T-helper 1 cell treated with Interleukin-12 subunit alpha and Interleukin-12 subunit beta and Interleukin-4 antibody, amounts not matched to agents 30 μg/mL and 1 μg/mL, for 36 hours (primary cell): ENCODE measurements around the gene BRME1.

Experiments
- H3K27ac Mint-ChIP-seq: one replicate; pipeline ENCODE4 v1.8.0; 2021; ENCODE audit warnings: mild to moderate bottlenecking, mixed read lengths
- H3K27me3 Mint-ChIP-seq: one replicate; pipeline ENCODE4 v1.8.0; 2021; ENCODE audit warnings: low read depth, mixed read lengths
- H3K36me3 Mint-ChIP-seq: one replicate; pipeline ENCODE4 v1.8.0; 2021; ENCODE audit warnings: low read depth, mixed read lengths
- H3K4me1 Mint-ChIP-seq: one replicate; pipeline ENCODE4 v1.8.0; 2021; ENCODE audit warnings: low read depth, mixed read lengths
- H3K4me3 Mint-ChIP-seq: one replicate; pipeline ENCODE4 v1.8.0; 2021; ENCODE audit warnings: mild to moderate bottlenecking, moderate library complexity, mixed read lengths
- H3K9me3 Mint-ChIP-seq: one replicate; pipeline ENCODE4 v1.8.0; 2021; ENCODE audit warnings: mixed read lengths

Gene BRME1

GRCh38 chr19:13905634-13906520 is at the start of gene BRME1, which contains the start of gene CC2D1A:
Gene BRME1, minus strand, starts transcription at chr19:13906117. Its CDS starts 1,225 bp downstream, at chr19:13904892.
Gene CC2D1A, plus strand, starts transcription at chr19:13906201. Its CDS starts 241 bp downstream, at chr19:13906442.
- H3K4me1 Mint-ChIP-seq: peaks cover 17% of the 10 kb centered on the region
- H3K9me3 Mint-ChIP-seq: no peaks in the 10 kb centered on the region
- H3K4me3 Mint-ChIP-seq: peak within 1 kb of the TSS; percentile 84
- H3K27ac Mint-ChIP-seq: peak within 1 kb of the TSS; percentile 84
- H3K27me3 Mint-ChIP-seq: no peaks in the 10 kb centered on the region
- H3K36me3 Mint-ChIP-seq: peaks cover 4% of the 10 kb centered on the region

GRCh38 chr19:13954185-13954584 is 48.3 kb upstream of the BRME1 start:
- H3K27ac Mint-ChIP-seq: no peak overlapping the region
- peaks cover 7% of the 10 kb centered on the region for H3K4me1 Mint-ChIP-seq
- no peaks in the 10 kb centered on the region for H3K9me3 Mint-ChIP-seq
- no peaks in the 10 kb centered on the region for H3K27me3 Mint-ChIP-seq
- peak overlapping the region; percentile 65 for H3K4me3 Mint-ChIP-seq
- H3K36me3 Mint-ChIP-seq: peaks cover 7% of the 10 kb centered on the region

GRCh38 chr19:13952931-13953531 is 47.1 kb upstream of the BRME1 start:
- Mint-ChIP-seq H3K4me1 (peaks cover 7% of the 10 kb centered on the region), H3K4me3 (peak overlapping the region; percentile 90), H3K27me3 (no peaks in the 10 kb centered on the region), H3K36me3 (peaks cover 3% of the 10 kb centered on the region), H3K9me3 (no peaks in the 10 kb centered on the region), H3K27ac (peak overlapping the region; percentile 76)

- H3K36me3 Mint-ChIP-seq: peaks cover 3% of the 10 kb centered on the region
- peak within 1 kb of the TSS; percentile 88 for H3K27ac Mint-ChIP-seq
- no peaks in the 10 kb centered on the region for H3K27me3 Mint-ChIP-seq
- peak within 1 kb of the TSS; percentile 90 for H3K4me3 Mint-ChIP-seq
- no peaks in the 10 kb centered on the region for H3K9me3 Mint-ChIP-seq
- peaks cover 7% of the 10 kb centered on the region for H3K4me1 Mint-ChIP-seq
Observed at GRCh38 chr19:13952154-13952930, 46.4 kb upstream of the BRME1 start, which contains the start of gene DCAF15. Gene DCAF15, plus strand, starts transcription at chr19:13952509. Its CDS starts 4 bp downstream, at chr19:13952513.

GRCh38 chr19:13951799-13952153 is 45.9 kb upstream of the BRME1 start:
- Mint-ChIP-seq H3K27me3 (no peaks in the 10 kb centered on the region), H3K36me3 (peaks cover 3% of the 10 kb centered on the region), H3K9me3 (no peaks in the 10 kb centered on the region), H3K27ac (peak overlapping the region; percentile 88), H3K4me3 (peak overlapping the region; percentile 90), H3K4me1 (peaks cover 7% of the 10 kb centered on the region)

GRCh38 chr19:13951043-13951442 is 45.1 kb upstream of the BRME1 start:
- peaks cover 7% of the 10 kb centered on the region for H3K4me1 Mint-ChIP-seq
- H3K27me3 Mint-ChIP-seq: no peaks in the 10 kb centered on the region
- H3K4me3 Mint-ChIP-seq: no peak overlapping the region
- no peak overlapping the region for H3K27ac Mint-ChIP-seq
- peaks cover 3% of the 10 kb centered on the region for H3K36me3 Mint-ChIP-seq
- no peaks in the 10 kb centered on the region for H3K9me3 Mint-ChIP-seq

- no peak overlapping the region for H3K4me3 Mint-ChIP-seq
- no peaks in the 10 kb centered on the region for H3K27me3 Mint-ChIP-seq
- H3K27ac Mint-ChIP-seq: no peak overlapping the region
- no peaks in the 10 kb centered on the region for H3K9me3 Mint-ChIP-seq
- no peaks in the 10 kb centered on the region for H3K4me1 Mint-ChIP-seq
- no peaks in the 10 kb centered on the region for H3K36me3 Mint-ChIP-seq
Observed at GRCh38 chr19:13946414-13946813, 40.5 kb upstream of the BRME1 start.

GRCh38 chr19:13942023-13942684 is 36.2 kb upstream of the BRME1 start:
- Mint-ChIP-seq H3K27ac (no peak overlapping the region), H3K9me3 (no peaks in the 10 kb centered on the region), H3K27me3 (peaks cover 4% of the 10 kb centered on the region), H3K4me1 (peaks cover 2% of the 10 kb centered on the region), H3K4me3 (no peak overlapping the region), H3K36me3 (no peaks in the 10 kb centered on the region)

GRCh38 chr19:13938301-13939064 is 32.6 kb upstream of the BRME1 start, which contains the start of gene PODNL1:
Gene PODNL1, minus strand, starts transcription at chr19:13938417. Its CDS starts 236 bp downstream, at chr19:13938181.
- H3K4me3 Mint-ChIP-seq: no peak within 1 kb of the TSS
- no peaks in the 10 kb centered on the region for H3K36me3 Mint-ChIP-seq
- H3K27me3 Mint-ChIP-seq: peaks cover 4% of the 10 kb centered on the region
- no peak within 1 kb of the TSS for H3K27ac Mint-ChIP-seq
- H3K4me1 Mint-ChIP-seq: peaks cover 2% of the 10 kb centered on the region
- no peaks in the 10 kb centered on the region for H3K9me3 Mint-ChIP-seq

- H3K4me1 Mint-ChIP-seq: peaks cover 2% of the 10 kb centered on the region
- H3K27me3 Mint-ChIP-seq: peaks cover 4% of the 10 kb centered on the region
- no peak overlapping the region for H3K27ac Mint-ChIP-seq
- no peaks in the 10 kb centered on the region for H3K36me3 Mint-ChIP-seq
- no peaks in the 10 kb centered on the region for H3K9me3 Mint-ChIP-seq
- H3K4me3 Mint-ChIP-seq: no peak overlapping the region
Observed at GRCh38 chr19:13937479-13938300, 31.8 kb upstream of the BRME1 start.

GRCh38 chr19:13935765-13936510 is 30.0 kb upstream of the BRME1 start:
- H3K36me3 Mint-ChIP-seq: no peaks in the 10 kb centered on the region
- peaks cover 4% of the 10 kb centered on the region for H3K27me3 Mint-ChIP-seq
- H3K4me1 Mint-ChIP-seq: peaks cover 2% of the 10 kb centered on the region
- H3K9me3 Mint-ChIP-seq: no peaks in the 10 kb centered on the region
- H3K27ac Mint-ChIP-seq: no peak overlapping the region
- H3K4me3 Mint-ChIP-seq: no peak overlapping the region

- H3K27ac Mint-ChIP-seq: no peak overlapping the region
- peaks cover 2% of the 10 kb centered on the region for H3K4me1 Mint-ChIP-seq
- no peak overlapping the region for H3K4me3 Mint-ChIP-seq
- no peaks in the 10 kb centered on the region for H3K9me3 Mint-ChIP-seq
- H3K36me3 Mint-ChIP-seq: no peaks in the 10 kb centered on the region
- H3K27me3 Mint-ChIP-seq: peaks cover 4% of the 10 kb centered on the region
Observed at GRCh38 chr19:13934785-13935109, 28.8 kb upstream of the BRME1 start.
